Adrenal gland (tissue), 5 donors: ENCODE data around the gene DAB2IP.

Experiments
- CTCF ChIP-seq, 6 experiments: fragments of 450-650 bp in 4 of 6; fragments of 200-600 bp in 2 of 6; sonication (generic) in 1 of 6; IDR thresholded peaks; 1 replicate in 5 of 6; 2 replicates in 1 of 6; pipeline versions ENCODE4 v1.5.1 to v1.8.0; 2016 to 2021; ENCODE audit warnings: antibody characterized with exemption in 6 of 6, mild to moderate bottlenecking in 2 of 6, moderate library complexity in 1 of 6
- POLR2A ChIP-seq, 2 donors: fragments of 450-650 bp; IDR thresholded peaks; one replicate each; pipeline ENCODE4 v1.6.1; 2017; ENCODE audit warnings: antibody characterized with exemption in 2 of 2, mild to moderate bottlenecking in 2 of 2, moderate library complexity in 1 of 2
- donor health status: DM: no; HTN: no; CAD: no.

GRCh38 chr9:121634329-121635261 lies 16.8 kb upstream of the DAB2IP start:
- TF ChIP-seq CTCF (IDR thresholded peaks at IDR 0.05) = peak in 5 of 6 experiments; percentile 22 to 46 (median 38)
- no peak for TF ChIP-seq POLR2A (IDR thresholded peaks at IDR 0.05)
